ENCODE results near the gene CFAP20.

DNA sequence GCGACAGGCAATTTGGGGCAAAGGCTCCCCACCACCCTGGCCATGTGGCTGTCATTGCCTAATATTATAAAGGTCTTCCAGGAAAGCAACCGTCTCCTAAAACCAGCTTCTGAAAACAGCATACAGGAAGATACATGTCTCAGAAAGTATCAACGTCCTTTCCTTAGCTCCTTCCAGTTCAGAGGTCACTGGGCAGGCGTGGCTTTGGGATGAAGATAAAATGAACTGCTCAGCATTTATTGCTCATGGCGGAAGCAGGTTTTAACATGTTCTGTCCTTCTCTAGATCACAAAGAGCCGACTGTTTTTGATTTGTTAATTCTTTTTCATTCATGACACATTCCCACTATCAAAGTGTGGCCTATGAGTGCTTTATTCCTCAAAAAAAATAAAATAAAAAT is 8.0 kb downstream of the CFAP20 start:
- TF ChIP-seq, protein P1, sequence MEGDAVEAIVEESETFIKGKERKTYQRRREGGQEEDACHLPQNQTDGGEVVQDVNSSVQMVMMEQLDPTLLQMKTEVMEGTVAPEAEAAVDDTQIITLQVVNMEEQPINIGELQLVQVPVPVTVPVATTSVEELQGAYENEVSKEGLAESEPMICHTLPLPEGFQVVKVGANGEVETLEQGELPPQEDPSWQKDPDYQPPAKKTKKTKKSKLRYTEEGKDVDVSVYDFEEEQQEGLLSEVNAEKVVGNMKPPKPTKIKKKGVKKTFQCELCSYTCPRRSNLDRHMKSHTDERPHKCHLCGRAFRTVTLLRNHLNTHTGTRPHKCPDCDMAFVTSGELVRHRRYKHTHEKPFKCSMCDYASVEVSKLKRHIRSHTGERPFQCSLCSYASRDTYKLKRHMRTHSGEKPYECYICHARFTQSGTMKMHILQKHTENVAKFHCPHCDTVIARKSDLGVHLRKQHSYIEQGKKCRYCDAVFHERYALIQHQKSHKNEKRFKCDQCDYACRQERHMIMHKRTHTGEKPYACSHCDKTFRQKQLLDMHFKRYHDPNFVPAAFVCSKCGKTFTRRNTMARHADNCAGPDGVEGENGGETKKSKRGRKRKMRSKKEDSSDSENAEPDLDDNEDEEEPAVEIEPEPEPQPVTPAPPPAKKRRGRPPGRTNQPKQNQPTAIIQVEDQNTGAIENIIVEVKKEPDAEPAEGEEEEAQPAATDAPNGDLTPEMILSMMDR (conservative IDR thresholded peaks at IDR 0.05; ENCODE audit: low read depth, low read length) = no peak
- no peak for TF ChIP-seq EZH2 (IDR thresholded peaks at IDR 0.05; ENCODE audit: borderline replicate concordance, low read depth, low read length, poor library complexity, severe bottlenecking)

Measured in A673 (cell line).